CD14-positive monocyte (primary cell): ENCODE results near the gene CATSPER1. TPM values are rescaled to one million over a fixed set of nuclear protein-coding genes. Genes with fewer than 3 reads are reported as not detected.

Source experiments
- DNase-seq, 3 donors: peaks; one replicate each; pipeline ENCODE4 v3.0.0-alpha.2; 2011 to 2022
- H2AFZ ChIP-seq: 2 replicates; pipeline ENCODE4 v1.6.0; 2012; ENCODE audit warnings: mild to moderate bottlenecking, low read depth, low read length, inconsistent platforms; ENCODE audit not compliant: insufficient read depth, poor library complexity, severe bottlenecking
- H3K27ac ChIP-seq, 2 donors: 1 replicate in 1 of 2; 2 replicates in 1 of 2; pipeline ENCODE4 v1.5.1; 2012 to 2013; ENCODE audit warnings: low read length in 2 of 2, control low read depth in 1 of 2, inconsistent platforms in 1 of 2, low read depth in 1 of 2, mild to moderate bottlenecking in 1 of 2
- H3K27me3 ChIP-seq, 2 donors: one replicate each; pipeline versions ENCODE4 v1.6.0 to v1.6.1; 2011 to 2013; ENCODE audit warnings: low read length in 2 of 2; ENCODE audit not compliant: control insufficient read depth in 2 of 2, insufficient read depth in 2 of 2
- H3K36me3 ChIP-seq, 2 donors: replicated peaks in 1 of 2; 1 replicate in 1 of 2; 2 replicates in 1 of 2; pipeline versions ENCODE4 v1.5.1 to v1.6.1; 2012 to 2013; ENCODE audit warnings: low read length in 2 of 2, control low read depth in 1 of 2, inconsistent platforms in 1 of 2, mild to moderate bottlenecking in 1 of 2; ENCODE audit not compliant: insufficient read depth in 2 of 2, control insufficient read depth in 1 of 2
- H3K4me1 ChIP-seq, 2 donors: 1 replicate in 1 of 2; 2 replicates in 1 of 2; pipeline versions ENCODE4 v1.5.1 to v1.6.1; 2012 to 2013; ENCODE audit warnings: low read length in 2 of 2, control low read depth in 1 of 2, inconsistent platforms in 1 of 2, mild to moderate bottlenecking in 1 of 2, moderate library complexity in 1 of 2; ENCODE audit not compliant: insufficient read depth in 2 of 2, control insufficient read depth in 1 of 2
- H3K4me2 ChIP-seq: replicated peaks from 2 replicates; pipeline ENCODE3; 2012; ENCODE audit warnings: low read length, moderate library complexity, mild to moderate bottlenecking; ENCODE audit not compliant: poor library complexity, severe bottlenecking; ENCODE audit errors: extremely low read depth
- H3K4me3 ChIP-seq, 3 experiments: fragments of 200-600 bp in 1 of 3; sonication (generic) in 1 of 3; replicated peaks in 1 of 3; 1 replicate in 2 of 3; 2 replicates in 1 of 3; pipeline ENCODE4 v1.5.1; 2011 to 2013; ENCODE audit warnings: low read length in 3 of 3, mild to moderate bottlenecking in 3 of 3, control low read depth in 2 of 3, low read depth in 2 of 3, inconsistent platforms in 1 of 3, moderate library complexity in 1 of 3
- H3K79me2 ChIP-seq: 2 replicates; pipeline ENCODE4 v1.6.0; 2012; ENCODE audit warnings: mild to moderate bottlenecking, control low read depth, inconsistent platforms, low read length, moderate library complexity; ENCODE audit not compliant: insufficient read depth
- H3K9ac ChIP-seq: 2 replicates; pipeline ENCODE4 v1.6.0; 2017; ENCODE audit warnings: low read length, mild to moderate bottlenecking; ENCODE audit not compliant: insufficient read depth, poor library complexity, severe bottlenecking
- H3K9me3 ChIP-seq, 2 donors: replicated peaks in 1 of 2; 1 replicate in 1 of 2; 2 replicates in 1 of 2; pipeline versions ENCODE4 v1.5.1 to v1.6.1; 2012 to 2013; ENCODE audit warnings: low read length in 2 of 2, control low read depth in 1 of 2; ENCODE audit not compliant: control insufficient read depth in 1 of 2, insufficient read depth in 1 of 2
- H4K20me1 ChIP-seq: 2 replicates; pipeline ENCODE4 v1.6.0; 2012; ENCODE audit warnings: mild to moderate bottlenecking, low read length, control low read depth, moderate library complexity; ENCODE audit not compliant: insufficient read depth
- H3K27ac Mint-ChIP-seq, 7 donors: one replicate each; pipeline ENCODE4 v1.8.0; 2020; ENCODE audit warnings: mild to moderate bottlenecking in 7 of 7, mixed read lengths in 7 of 7, moderate library complexity in 6 of 7, inconsistent platforms in 2 of 7
- H3K27me3 Mint-ChIP-seq, 3 donors: one replicate each; pipeline ENCODE4 v1.8.0; 2021 to 2022; ENCODE audit warnings: low read depth in 3 of 3, mild to moderate bottlenecking in 3 of 3, mixed read lengths in 3 of 3, moderate library complexity in 3 of 3, inconsistent platforms in 1 of 3
- H3K36me3 Mint-ChIP-seq, 2 donors: one replicate each; pipeline ENCODE4 v1.8.0; 2020; ENCODE audit warnings: mixed read lengths in 2 of 2, inconsistent platforms in 1 of 2, mild to moderate bottlenecking in 1 of 2
- H3K4me1 Mint-ChIP-seq: one replicate; pipeline ENCODE4 v1.8.0; 2020; ENCODE audit warnings: mild to moderate bottlenecking, mixed read lengths
- H3K4me3 Mint-ChIP-seq, 2 donors: one replicate each; pipeline ENCODE4 v1.8.0; 2020; ENCODE audit warnings: mild to moderate bottlenecking in 2 of 2, mixed read lengths in 2 of 2, moderate library complexity in 1 of 2
- H3K9me3 Mint-ChIP-seq, 7 donors: one replicate each; pipeline ENCODE4 v1.8.0; 2020 to 2022; ENCODE audit warnings: mixed read lengths in 7 of 7, mild to moderate bottlenecking in 6 of 7, moderate library complexity in 6 of 7, inconsistent platforms in 2 of 7
- CTCF ChIP-seq: fragments of 200-600 bp; IDR thresholded peaks from one replicate; pipeline ENCODE4 v1.8.0; 2022; ENCODE audit warnings: antibody characterized with exemption, mild to moderate bottlenecking
- WGBS: methylation state at CpG from one replicate; pipeline ENCODE4 v1.1.5; 2013; ENCODE audit warnings: missing lambda C conversion rate; ENCODE audit not compliant: insufficient coverage; 5-methylcytosine and 5-hydroxymethylcytosine counted together
- intact Hi-C, 2 donors: fragments of 100-400 bp; cut with micrococcal nuclease; formaldehyde crosslinking; loops; one replicate each; pipeline versions ENCODE4 v1.15.0 to v1.15.1; 2023
- polyA plus RNA-seq, 3 donors: library from polyadenylated mRNA; depleted of rRNA in 1 of 3; unstranded in 2 of 3; stranded (reverse) in 1 of 3; fragments of 300-500 nt in 2 of 3; fragments of >200 nt in 1 of 3; fragmentation: Illumina TruSeq in 2 of 3; gene quantifications; 1 replicate in 2 of 3; 2 replicates in 1 of 3; pipeline ENCODE4 v1.2.3, GENCODE V29; 2012 to 2021

Gene CATSPER1
- polyA plus RNA-seq, 3 donors = 15.4 to 24.1 (median 22.0) TPM

- intact Hi-C loops = no loop called here
- no peaks in the 10 kb centered on the region for H4K20me1 ChIP-seq
- H2AFZ ChIP-seq = no peak overlapping the region
- no peak overlapping the region for H3K4me3 ChIP-seq
- no peaks in the 10 kb centered on the region for H3K36me3 ChIP-seq
- H3K79me2 ChIP-seq = no peaks in the 10 kb centered on the region
- H3K9ac ChIP-seq = no peak overlapping the region
- no peaks in the 10 kb centered on the region for H3K9me3 ChIP-seq
- H3K36me3 Mint-ChIP-seq = peaks cover 0 to 6% of the 10 kb centered on the region in 2 donors
- no peak for TF ChIP-seq CTCF
- H3K4me1 ChIP-seq = no peaks in the 10 kb centered on the region
- peaks cover 18 to 36% (median 29%) of the 10 kb centered on the region in 3 donors for H3K27me3 Mint-ChIP-seq
- 45% methylated on average over 4 of the region's 6 CpGs for WGBS
- DNase-seq = peak in 2 of 3 donors; percentile 22 to 69
- H3K4me1 Mint-ChIP-seq = peaks cover 9% of the 10 kb centered on the region
- peak overlapping the region; percentile 16 for H3K4me2 ChIP-seq
- H3K27ac Mint-ChIP-seq = peak overlapping the region in 1 of 7 donors; percentile 69
- H3K27ac ChIP-seq = no peak overlapping the region
- H3K9me3 Mint-ChIP-seq = peaks cover 0 to 8% (median 0%) of the 10 kb centered on the region in 7 donors
- H3K27me3 ChIP-seq = peaks cover 2 to 19% of the 10 kb centered on the region in 2 donors
- no peak overlapping the region for H3K4me3 Mint-ChIP-seq
Measured at GRCh38 chr11:66044757-66045156, 18.5 kb upstream of the CATSPER1 start.

- Histone ChIP-seq H3K4me3 (no peak overlapping the region), H3K9ac (no peak overlapping the region), H3K36me3 (no peaks in the 10 kb centered on the region), H3K79me2 (no peaks in the 10 kb centered on the region), H3K27ac (no peak overlapping the region), H3K4me1 (no peaks in the 10 kb centered on the region), H3K27me3 (peaks cover 0 to 6% of the 10 kb centered on the region in 2 donors), H4K20me1 (no peaks in the 10 kb centered on the region), H2AFZ (no peak overlapping the region), H3K4me2 (no peak overlapping the region), H3K9me3 (no peaks in the 10 kb centered on the region)
- H3K9me3 Mint-ChIP-seq = peaks cover 0 to 4% (median 0%) of the 10 kb centered on the region in 7 donors
- no peak overlapping the region for H3K27ac Mint-ChIP-seq
- intact Hi-C loops = no loop called here
- DNase-seq = no peak
- 94% methylated on average over 83 of the region's 88 CpGs for WGBS
- H3K4me1 Mint-ChIP-seq = peaks cover 9% of the 10 kb centered on the region
- no peak for TF ChIP-seq CTCF
- peaks cover 0 to 4% of the 10 kb centered on the region in 2 donors for H3K36me3 Mint-ChIP-seq
- peaks cover 7 to 21% (median 16%) of the 10 kb centered on the region in 3 donors for H3K27me3 Mint-ChIP-seq
- no peak overlapping the region for H3K4me3 Mint-ChIP-seq
Measured at GRCh38 chr11:66042996-66043906, 17.0 kb upstream of the CATSPER1 start.
